Ishikawa (cell line): ENCODE measurements around the gene SGSH.
A peak's percentile ranks its signal among the peaks of the same experiment; 100 is the strongest.

ENCODE experiments used
- CREB1 ChIP-seq: IDR thresholded peaks from 2 replicates; pipeline ENCODE4 v1.6.1; 2012; ENCODE audit warnings: low read depth
- EP300 ChIP-seq: IDR thresholded peaks from 2 replicates; pipeline ENCODE4 v1.6.1; 2012; ENCODE audit warnings: borderline replicate concordance
- NFIC ChIP-seq: IDR thresholded peaks from 2 replicates; pipeline ENCODE4 v1.6.1; 2012
- RAD21 ChIP-seq: IDR thresholded peaks from 2 replicates; pipeline ENCODE4 v1.6.1; 2012; ENCODE audit warnings: low read depth
- TCF12 ChIP-seq: IDR thresholded peaks from 2 replicates; pipeline ENCODE4 v1.6.1; 2012; ENCODE audit warnings: low read depth
- USF1 ChIP-seq: IDR thresholded peaks from 2 replicates; pipeline ENCODE4 v1.6.1; 2012
- YY1 ChIP-seq: IDR thresholded peaks from 2 replicates; pipeline ENCODE4 v1.6.1; 2012; ENCODE audit warnings: low read depth
- ZBTB7A ChIP-seq: IDR thresholded peaks from 2 replicates; pipeline ENCODE4 v1.6.1; 2012; ENCODE audit warnings: low read depth
- TF ChIP-seq, protein P1 (sequence below): IDR thresholded peaks from 2 replicates; pipeline ENCODE4 v1.6.1; 2012
- TF ChIP-seq, protein P2 (sequence below): IDR thresholded peaks from 2 replicates; pipeline ENCODE4 v1.6.1; 2012; ENCODE audit warnings: low read depth, mild to moderate bottlenecking

DNA sequence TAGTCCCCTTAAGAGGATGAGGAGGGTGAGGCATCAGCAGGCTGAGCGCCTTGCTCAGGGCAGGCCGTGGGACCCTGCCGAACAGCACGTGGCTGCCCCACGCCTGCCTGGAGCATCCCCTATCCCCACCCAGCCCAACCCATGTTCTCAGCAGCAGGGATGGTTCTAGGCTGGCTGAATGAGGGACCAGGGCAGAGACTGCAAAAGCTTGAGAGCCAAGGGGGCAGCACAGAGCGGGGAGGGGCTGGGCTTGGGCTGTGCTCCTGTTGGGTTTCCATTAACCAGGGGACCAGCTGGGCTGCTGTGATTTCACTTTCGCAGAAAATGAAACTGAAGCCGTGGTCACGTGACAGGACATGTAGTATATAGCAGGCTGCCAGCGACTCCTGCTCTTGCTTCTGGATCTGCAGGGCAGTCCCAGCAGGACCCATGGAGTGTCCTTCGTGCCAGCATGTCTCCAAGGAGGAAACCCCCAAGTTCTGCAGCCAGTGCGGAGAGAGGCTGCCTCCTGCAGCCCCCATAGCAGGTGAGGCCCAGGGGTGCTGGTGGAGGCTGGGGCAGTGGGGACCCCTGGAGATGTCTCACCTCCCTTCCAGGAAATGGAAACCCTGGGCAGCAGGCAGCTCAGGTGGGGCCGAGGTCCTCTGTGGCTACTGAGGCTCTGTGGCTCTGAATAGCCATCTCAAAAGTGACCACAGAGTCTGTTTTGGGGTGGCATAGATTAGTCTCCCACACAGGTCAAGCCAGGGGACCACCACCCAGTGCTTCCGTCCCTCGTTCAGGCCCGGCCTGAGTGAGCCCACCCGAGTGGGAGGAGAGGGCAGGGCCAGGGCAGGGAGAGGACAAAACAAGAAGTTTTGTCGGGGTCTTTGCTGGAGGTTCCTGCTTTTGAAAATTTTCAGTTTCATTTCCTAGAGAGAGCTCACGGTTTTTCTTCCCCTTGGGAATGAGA lies 43.4 kb upstream of the SGSH start:
- TF ChIP-seq EP300 (no peak), YY1 (no peak), TCF12 (no peak), RAD21 (no peak), NFIC (no peak), CREB1 (no peak), ZBTB7A (no peak), USF1 (0 out of 2 replicates have a peak, but pooled peaks have one; percentile 34)
- TF ChIP-seq, protein P1, sequence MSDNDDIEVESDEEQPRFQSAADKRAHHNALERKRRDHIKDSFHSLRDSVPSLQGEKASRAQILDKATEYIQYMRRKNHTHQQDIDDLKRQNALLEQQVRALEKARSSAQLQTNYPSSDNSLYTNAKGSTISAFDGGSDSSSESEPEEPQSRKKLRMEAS, result no peak
- TF ChIP-seq, protein P2, sequence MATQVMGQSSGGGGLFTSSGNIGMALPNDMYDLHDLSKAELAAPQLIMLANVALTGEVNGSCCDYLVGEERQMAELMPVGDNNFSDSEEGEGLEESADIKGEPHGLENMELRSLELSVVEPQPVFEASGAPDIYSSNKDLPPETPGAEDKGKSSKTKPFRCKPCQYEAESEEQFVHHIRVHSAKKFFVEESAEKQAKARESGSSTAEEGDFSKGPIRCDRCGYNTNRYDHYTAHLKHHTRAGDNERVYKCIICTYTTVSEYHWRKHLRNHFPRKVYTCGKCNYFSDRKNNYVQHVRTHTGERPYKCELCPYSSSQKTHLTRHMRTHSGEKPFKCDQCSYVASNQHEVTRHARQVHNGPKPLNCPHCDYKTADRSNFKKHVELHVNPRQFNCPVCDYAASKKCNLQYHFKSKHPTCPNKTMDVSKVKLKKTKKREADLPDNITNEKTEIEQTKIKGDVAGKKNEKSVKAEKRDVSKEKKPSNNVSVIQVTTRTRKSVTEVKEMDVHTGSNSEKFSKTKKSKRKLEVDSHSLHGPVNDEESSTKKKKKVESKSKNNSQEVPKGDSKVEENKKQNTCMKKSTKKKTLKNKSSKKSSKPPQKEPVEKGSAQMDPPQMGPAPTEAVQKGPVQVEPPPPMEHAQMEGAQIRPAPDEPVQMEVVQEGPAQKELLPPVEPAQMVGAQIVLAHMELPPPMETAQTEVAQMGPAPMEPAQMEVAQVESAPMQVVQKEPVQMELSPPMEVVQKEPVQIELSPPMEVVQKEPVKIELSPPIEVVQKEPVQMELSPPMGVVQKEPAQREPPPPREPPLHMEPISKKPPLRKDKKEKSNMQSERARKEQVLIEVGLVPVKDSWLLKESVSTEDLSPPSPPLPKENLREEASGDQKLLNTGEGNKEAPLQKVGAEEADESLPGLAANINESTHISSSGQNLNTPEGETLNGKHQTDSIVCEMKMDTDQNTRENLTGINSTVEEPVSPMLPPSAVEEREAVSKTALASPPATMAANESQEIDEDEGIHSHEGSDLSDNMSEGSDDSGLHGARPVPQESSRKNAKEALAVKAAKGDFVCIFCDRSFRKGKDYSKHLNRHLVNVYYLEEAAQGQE, result no peak
